Endothelial cell of umbilical vein (primary cell): ENCODE data around the gene SOX5. TPM values are rescaled to one million over a fixed set of nuclear protein-coding genes. Genes with fewer than 3 reads are reported as not detected.

Source experiments
- BruUV-seq: library from RNA; stranded (reverse); fragments of 400-500 nt; replicated peaks from 2 replicates; lab custom pipeline; 2021; lab: Mats Ljungman, UMichigan
- CTCF ChIA-PET: fragments of 300-600, 350-600 bp; sonication (Branson Sonifier 250); formaldehyde crosslinking; loops from one replicate; lab custom pipeline; 2021; ENCODE audit warnings: antibody characterized with exemption, inconsistent platforms; lab: Charles Lee
- POLR2A ChIA-PET: fragments of 300-600, 350-600 bp; sonication (Branson Sonifier 250); formaldehyde crosslinking; loops from one replicate; lab custom pipeline; 2021; ENCODE audit warnings: antibody characterized with exemption, inconsistent platforms; lab: Charles Lee
- DNase-seq: peaks from one replicate; pipeline ENCODE4 v3.0.0-alpha.2; 2011; ENCODE audit warnings: low read depth, low spot score
- FAIRE-seq: peaks from 2 replicates; lab custom pipeline; 2011; peaks lifted over from hg19 to GRCh38; lab: Jason Lieb, UNC
- H2AFZ ChIP-seq: 2 replicates; pipeline ENCODE4 v1.6.0; 2012; ENCODE audit warnings: low read depth, low read length, control low read depth, inconsistent platforms
- H3K27ac ChIP-seq: 2 replicates; pipeline ENCODE4 v1.5.1; 2011; ENCODE audit warnings: low read depth, mild to moderate bottlenecking, control low read depth, low read length, moderate library complexity; ENCODE audit not compliant: insufficient read depth
- H3K27me3 ChIP-seq, 2 experiments: 2 replicates each; pipeline versions ENCODE4 v1.6.0 to v1.6.1; 2011; ENCODE audit warnings: low read length in 2 of 2, mixed read lengths in 1 of 2; ENCODE audit not compliant: control insufficient read depth in 2 of 2, insufficient read depth in 2 of 2
- H3K36me3 ChIP-seq, 2 experiments: 2 replicates in 1 of 2; 3 replicates in 1 of 2; pipeline ENCODE4 v1.5.1; 2011; ENCODE audit warnings: low read length in 2 of 2, mild to moderate bottlenecking in 1 of 2, moderate library complexity in 1 of 2; ENCODE audit not compliant: control insufficient read depth in 2 of 2, insufficient read depth in 2 of 2; ENCODE audit errors: extremely low read depth in 1 of 2
- H3K4me1 ChIP-seq: 3 replicates; pipeline ENCODE4 v1.5.1; 2011; ENCODE audit warnings: mild to moderate bottlenecking, low read length; ENCODE audit not compliant: control insufficient read depth, insufficient read depth; ENCODE audit errors: extremely low read depth
- H3K4me2 ChIP-seq: 2 replicates; pipeline ENCODE4 v1.6.1; 2011; ENCODE audit warnings: low read length, control low read depth, mixed read lengths; ENCODE audit not compliant: insufficient read depth
- H3K4me3 ChIP-seq, 3 experiments: fragments of 200-600 bp in 1 of 3; sonication (generic), shearing (Covaris generic) in 1 of 3; replicated peaks in 1 of 3; 2 replicates each; pipeline ENCODE4 v1.5.1; 2011 to 2016; ENCODE audit warnings: control low read depth in 3 of 3, low read length in 3 of 3, mild to moderate bottlenecking in 2 of 3, inconsistent platforms in 1 of 3, low read depth in 1 of 3, moderate library complexity in 1 of 3; ENCODE audit not compliant: insufficient read depth in 1 of 3
- H3K79me2 ChIP-seq: 2 replicates; pipeline ENCODE4 v1.6.0; 2012; ENCODE audit warnings: low read length, inconsistent platforms; ENCODE audit not compliant: control insufficient read depth, insufficient read depth
- H3K9ac ChIP-seq: replicated peaks from 2 replicates; pipeline ENCODE3; 2011; ENCODE audit warnings: low read length, control low read depth; ENCODE audit not compliant: insufficient read depth; ENCODE audit errors: extremely low read depth
- H3K9me1 ChIP-seq: replicated peaks from 3 replicates; pipeline ENCODE4 v1.6.0; 2011; ENCODE audit warnings: mild to moderate bottlenecking, low read length; ENCODE audit not compliant: control insufficient read depth, insufficient read depth; ENCODE audit errors: extremely low read depth
- H3K9me3 ChIP-seq: replicated peaks from 2 replicates; pipeline ENCODE4 v1.5.1; 2012; ENCODE audit warnings: low read length, inconsistent platforms; ENCODE audit not compliant: control insufficient read depth, insufficient read depth
- H4K20me1 ChIP-seq: replicated peaks from 2 replicates; pipeline ENCODE3; 2011; ENCODE audit warnings: mild to moderate bottlenecking, low read length; ENCODE audit not compliant: control insufficient read depth, insufficient read depth; ENCODE audit errors: extremely low read depth
- EZH2 ChIP-seq: IDR thresholded peaks from 2 replicates; pipeline ENCODE4 v1.6.1; 2012; ENCODE audit warnings: borderline replicate concordance, low read depth, mild to moderate bottlenecking, moderate library complexity, low read length, inconsistent platforms; ENCODE audit not compliant: severe bottlenecking
- FOS ChIP-seq: IDR thresholded peaks from 2 replicates; pipeline ENCODE4 v1.6.1; 2011; ENCODE audit warnings: mild to moderate bottlenecking, low read length, moderate library complexity, borderline replicate concordance; ENCODE audit not compliant: insufficient read depth
- GATA2 ChIP-seq: IDR thresholded peaks from 2 replicates; pipeline ENCODE4 v1.7.0; 2011; ENCODE audit warnings: low read depth, mild to moderate bottlenecking, moderate library complexity, mixed read lengths, low read length; ENCODE audit not compliant: insufficient read length, insufficient read depth
- JUN ChIP-seq: IDR thresholded peaks from 2 replicates; pipeline ENCODE4 v1.6.1; 2011; ENCODE audit warnings: borderline replicate concordance, low read depth; ENCODE audit not compliant: insufficient read length, insufficient read depth
- MYC ChIP-seq: IDR thresholded peaks from one replicate; pipeline ENCODE4 v1.6.1; 2011; ENCODE audit warnings: mild to moderate bottlenecking, low read depth, low read length
- POLR2A ChIP-seq: IDR thresholded peaks from 2 replicates; pipeline ENCODE4 v1.6.1; 2012; ENCODE audit warnings: low read depth, mild to moderate bottlenecking, control low read depth, low read length
- POLR2AphosphoS5 ChIP-seq: IDR thresholded peaks from 2 replicates; pipeline ENCODE4 v1.6.1; 2012; ENCODE audit warnings: low read depth, mild to moderate bottlenecking, control low read depth, low read length, moderate library complexity; ENCODE audit not compliant: insufficient read depth
- dilution Hi-C: fragments of 300-500 bp; cut with MboI; formaldehyde crosslinking; loops from one replicate; pipeline ENCODE4 v1.15.0; 2019; ENCODE audit warnings: low sequenced_read_pairs; ENCODE audit not compliant: extremely low pct_ligation_motif_present
- intact Hi-C: fragments of 100-400 bp; cut with micrococcal nuclease; formaldehyde crosslinking; loops from one replicate; pipeline ENCODE4 v1.10.0; 2022
- polyA plus RNA-seq, 4 experiments: library from polyadenylated mRNA; depleted of rRNA in 3 of 4; stranded (reverse) in 3 of 4; unstranded in 1 of 4; fragments of >200 nt; gene quantifications; 2 replicates each; pipeline versions ENCODE4 v1.2.1 to v1.2.3, GENCODE V29; 2011 to 2012; ENCODE audit warnings: missing spikeins in 1 of 4
- total RNA-seq: library from RNA; stranded (reverse); gene quantifications from 2 replicates; pipeline ENCODE4 v1.2.3, GENCODE V29; 2021
- TF ChIP-seq, protein P1 (sequence below): IDR thresholded peaks from 2 replicates; pipeline ENCODE4 v1.6.1; 2011; ENCODE audit not compliant: insufficient read depth, insufficient read length
- TF ChIP-seq, protein P2 (sequence below), 2 donors: IDR thresholded peaks; 1 replicate in 1 of 2; 2 replicates in 1 of 2; pipeline ENCODE4 v1.5.1; 2011; ENCODE audit warnings: low read length in 2 of 2, mild to moderate bottlenecking in 2 of 2, moderate library complexity in 2 of 2, control low read depth in 1 of 2, inconsistent platforms in 1 of 2, low read depth in 1 of 2; ENCODE audit not compliant: insufficient read depth in 1 of 2; ENCODE audit errors: extremely low read depth in 1 of 2

The SOX5 gene
- total and polyA plus RNA-seq, 2 donors (not counting 3 experiments of a cell fraction or from before 2014, with no cell fraction given), result 0.63 to 3.5 TPM

- CTCF ChIA-PET, result interaction anchor here (0.7 kb wide), 1 partner anchor 17 kb away, joined by 3 read pairs; no protein-coding TSS in a partner anchor
- DNase-seq (no peak), FAIRE-seq (no peak)
- dilution Hi-C loops, result no loop called here
- H3K9me1 ChIP-seq, result no peaks in the 10 kb centered on the region
- POLR2A ChIA-PET, result no interaction called here
- H3K36me3 ChIP-seq, result no peaks in the 10 kb centered on the region
- no peak overlapping the region for H3K9ac ChIP-seq
- no peaks in the 10 kb centered on the region for H3K27me3 ChIP-seq
- no peaks in the 10 kb centered on the region for H3K9me3 ChIP-seq
- no peaks in the 10 kb centered on the region for H4K20me1 ChIP-seq
- H3K27ac ChIP-seq, result no peak overlapping the region
- H3K4me2 ChIP-seq, result no peak overlapping the region
- H2AFZ ChIP-seq, result no peak overlapping the region
- intact Hi-C loops, result no loop called here
- no peak for TF ChIP-seq GATA2
- TF ChIP-seq, protein P1, sequence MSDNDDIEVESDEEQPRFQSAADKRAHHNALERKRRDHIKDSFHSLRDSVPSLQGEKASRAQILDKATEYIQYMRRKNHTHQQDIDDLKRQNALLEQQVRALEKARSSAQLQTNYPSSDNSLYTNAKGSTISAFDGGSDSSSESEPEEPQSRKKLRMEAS, result no peak
- TF ChIP-seq POLR2AphosphoS5, result no peak
- no peak for TF ChIP-seq JUN
- TF ChIP-seq MYC, result no peak
- TF ChIP-seq POLR2A, result no peak
- TF ChIP-seq, protein P2, sequence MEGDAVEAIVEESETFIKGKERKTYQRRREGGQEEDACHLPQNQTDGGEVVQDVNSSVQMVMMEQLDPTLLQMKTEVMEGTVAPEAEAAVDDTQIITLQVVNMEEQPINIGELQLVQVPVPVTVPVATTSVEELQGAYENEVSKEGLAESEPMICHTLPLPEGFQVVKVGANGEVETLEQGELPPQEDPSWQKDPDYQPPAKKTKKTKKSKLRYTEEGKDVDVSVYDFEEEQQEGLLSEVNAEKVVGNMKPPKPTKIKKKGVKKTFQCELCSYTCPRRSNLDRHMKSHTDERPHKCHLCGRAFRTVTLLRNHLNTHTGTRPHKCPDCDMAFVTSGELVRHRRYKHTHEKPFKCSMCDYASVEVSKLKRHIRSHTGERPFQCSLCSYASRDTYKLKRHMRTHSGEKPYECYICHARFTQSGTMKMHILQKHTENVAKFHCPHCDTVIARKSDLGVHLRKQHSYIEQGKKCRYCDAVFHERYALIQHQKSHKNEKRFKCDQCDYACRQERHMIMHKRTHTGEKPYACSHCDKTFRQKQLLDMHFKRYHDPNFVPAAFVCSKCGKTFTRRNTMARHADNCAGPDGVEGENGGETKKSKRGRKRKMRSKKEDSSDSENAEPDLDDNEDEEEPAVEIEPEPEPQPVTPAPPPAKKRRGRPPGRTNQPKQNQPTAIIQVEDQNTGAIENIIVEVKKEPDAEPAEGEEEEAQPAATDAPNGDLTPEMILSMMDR (IDR thresholded peaks at IDR 0.05; ENCODE audit: extremely low read depth in 1 of 2, insufficient read depth in 1 of 2, low read depth in 1 of 2, low read length in 2 of 2), result no peak
- TF ChIP-seq FOS, result no peak
- no peak for TF ChIP-seq EZH2
- H3K4me3 ChIP-seq, result no peak overlapping the region
- no peaks in the 10 kb centered on the region for H3K4me1 ChIP-seq
- H3K79me2 ChIP-seq, result no peaks in the 10 kb centered on the region
- no TSS peak for BruUV-seq
These were observed 226.8 kb downstream of the SOX5 start for GRCh38 chr12:23722655-23723054.
